ENCODE measurements around the gene COL27A1. TPM values are rescaled to one million over a fixed set of nuclear protein-coding genes. Genes with fewer than 3 reads are reported as not detected.

Gene COL27A1
- total and polyA plus RNA-seq, 9 of the 15 experiments (the other 6 are each of a cell fraction or from before 2014, with no cell fraction given): 0.07 TPM; not detected in 8

- 3% methylated on average over 9 of the region's 9 CpGs for WGBS (ENCODE audit: insufficient coverage, low coverage, missing lambda C conversion rate)
- no peak overlapping the region for H3K9ac ChIP-seq (ENCODE audit: insufficient read depth in 1 of 2, low read depth in 2 of 2, low read length in 2 of 2)
- no peak overlapping the region for H3K4me2 ChIP-seq (ENCODE audit: insufficient read depth, low read length)
- H3K79me2 ChIP-seq (ENCODE audit: control insufficient read depth, insufficient read depth, low read length): no peaks in the 10 kb centered on the region
- H3K4me3 ChIP-seq: no peak overlapping the region
- DNase-seq (ENCODE audit: extremely low read depth in 1 of 4, low spot score in 3 of 4) (no peak), ATAC-seq (no peak), FAIRE-seq (no peak)
- ChIA-PET CTCF (ENCODE audit: low intra/inter-chr PET ratio) (no interaction called here), POLR2A (no interaction called here)
- in situ Hi-C loops (cut with MboI): no loop called here
- H3K36me3 ChIP-seq (ENCODE audit: control insufficient read depth, insufficient read depth, low read length): no peaks in the 10 kb centered on the region
- H2AFZ ChIP-seq (ENCODE audit: low read depth, low read length): no peak overlapping the region
- TF ChIP-seq MTA1 (IDR thresholded peaks at IDR 0.05; ENCODE audit: borderline replicate concordance) (no peak), SMARCA5 (IDR thresholded peaks at IDR 0.05) (no peak), MCM5 (IDR thresholded peaks at IDR 0.05; ENCODE audit: low read depth) (no peak), CBFA2T2 (conservative IDR thresholded peaks at IDR 0.05) (no peak), NFE2L1 (tag; IDR thresholded peaks at IDR 0.05; ENCODE audit: borderline replicate concordance, low read depth) (no peak), ZNF699 (CRISPR knock-in tag; IDR thresholded peaks at IDR 0.05; ENCODE audit: insufficient replicate concordance) (no peak), TOE1 (IDR thresholded peaks at IDR 0.05; ENCODE audit: borderline replicate concordance) (no peak), TOE1 (CRISPR knock-in tag; IDR thresholded peaks at IDR 0.05; ENCODE audit: borderline replicate concordance, low read depth) (no peak), ETV1 (tag; conservative IDR thresholded peaks at IDR 0.05; ENCODE audit: low read depth) (no peak), SREBF1 (IDR thresholded peaks at IDR 0.05; ENCODE audit: borderline replicate concordance, low read depth, low read length) (no peak), MYNN (IDR thresholded peaks at IDR 0.05) (no peak), MYNN (CRISPR knock-in tag; IDR thresholded peaks at IDR 0.05) (no peak), KLF1 (tag; IDR thresholded peaks at IDR 0.05) (no peak), IRF2 (CRISPR knock-in tag; IDR thresholded peaks at IDR 0.05) (no peak), ZNF57 (CRISPR knock-in tag; IDR thresholded peaks at IDR 0.05) (no peak), RFX5 (IDR thresholded peaks at IDR 0.05; ENCODE audit: low read depth, low read length) (no peak), SMAD1 (IDR thresholded peaks at IDR 0.05; ENCODE audit: low read depth, low read length, partially characterized antibody) (no peak), TCF3 (CRISPR knock-in tag; IDR thresholded peaks at IDR 0.05) (no peak), NR3C1 (CRISPR knock-in tag; IDR thresholded peaks at IDR 0.05) (no peak), BMI1 (IDR thresholded peaks at IDR 0.05; ENCODE audit: low read length) (no peak), EWSR1 (IDR thresholded peaks at IDR 0.05; ENCODE audit: borderline replicate concordance, low read depth, partially characterized antibody) (no peak), ZNF282 (CRISPR knock-in tag; IDR thresholded peaks at IDR 0.05) (no peak)
- peaks cover 16% of the 10 kb centered on the region for H4K20me1 ChIP-seq (replicated peaks; ENCODE audit: control insufficient read depth, insufficient read depth, low read length)
- H3K4me1 ChIP-seq (replicated peaks in 1 of 2; ENCODE audit: control insufficient read depth in 2 of 2, insufficient read depth in 2 of 2, low read length in 2 of 2): peaks cover 0 to 8% of the 10 kb centered on the region in 2 experiments; a peak in 2 of 5 replicates
- peaks cover 0 to 17% of the 10 kb centered on the region in 2 experiments; a peak in 2 of 5 replicates for H3K27me3 ChIP-seq (ENCODE audit: control insufficient read depth in 2 of 2, insufficient read depth in 2 of 2, low read length in 2 of 2)
- no peaks in the 10 kb centered on the region for H3K9me3 ChIP-seq (replicated peaks; ENCODE audit: control insufficient read depth, insufficient read depth, low read depth, low read length)
- no peak overlapping the region for H3K27ac ChIP-seq (ENCODE audit: extremely low read depth, low read depth, low read length)
- H3K9me1 ChIP-seq (ENCODE audit: control insufficient read depth, insufficient read depth, low read length): no peaks in the 10 kb centered on the region
- BruUV-seq (replicated peaks): no TSS peak
- intact Hi-C loops (cut with micrococcal nuclease): no loop called here
Observed at GRCh38 chr9:114181607-114182409, 26.5 kb downstream of the COL27A1 start.

Data from K562 (cell line).